SU-DHL-6 (cell line): ENCODE data around the gene ARHGAP45.

Experiments used
- EZH2phosphoT487 ChIP-seq: fragments of 200-600 bp; sonication (generic), shearing (Covaris generic); conservative IDR thresholded peaks from 2 replicates; pipeline ENCODE4 v1.6.1; 2018; ENCODE audit warnings: mild to moderate bottlenecking, antibody characterized with exemption, low read length, moderate library complexity, mixed read lengths
- TF ChIP-seq, protein P1 (sequence below): fragments of 200-600 bp; sonication (generic); IDR thresholded peaks from one replicate; pipeline ENCODE4 v1.5.1; 2017; ENCODE audit warnings: antibody characterized with exemption, mild to moderate bottlenecking, low read length, moderate library complexity; ENCODE audit not compliant: insufficient read depth, poor library complexity, severe bottlenecking

DNA sequence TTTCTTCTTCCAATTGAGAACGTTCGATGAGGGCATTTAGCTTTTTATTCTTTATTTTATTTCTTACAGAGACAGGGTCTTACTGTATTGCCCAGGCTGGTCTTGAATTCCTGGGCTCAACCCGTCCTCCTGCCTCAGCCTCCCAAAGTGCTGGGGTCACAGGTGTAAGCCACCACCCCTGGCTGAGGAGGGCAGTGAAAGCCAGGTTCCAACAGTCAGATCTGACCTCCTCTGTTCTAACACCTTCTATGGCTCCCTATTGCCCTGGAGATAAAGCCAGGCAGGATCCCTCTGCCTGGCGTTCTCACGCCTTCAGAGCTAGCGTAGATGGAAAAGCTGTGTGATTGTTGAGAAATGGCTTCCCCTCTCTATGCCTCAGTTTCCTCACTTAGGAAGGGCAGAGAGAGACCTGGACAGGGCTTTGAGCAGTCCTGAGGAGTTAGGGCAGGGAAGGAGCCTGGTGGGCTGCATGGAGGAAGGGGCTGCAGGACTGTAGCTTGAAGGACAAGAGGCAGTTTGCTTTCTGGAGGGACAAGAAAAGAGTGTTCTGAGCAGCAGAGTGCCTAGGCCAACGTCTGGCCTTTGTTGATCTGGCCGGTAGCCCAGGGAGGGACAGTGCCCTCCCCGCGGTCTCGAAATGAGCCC is 5.5 kb downstream of the ARHGAP45 start:
- TF ChIP-seq, protein P1, sequence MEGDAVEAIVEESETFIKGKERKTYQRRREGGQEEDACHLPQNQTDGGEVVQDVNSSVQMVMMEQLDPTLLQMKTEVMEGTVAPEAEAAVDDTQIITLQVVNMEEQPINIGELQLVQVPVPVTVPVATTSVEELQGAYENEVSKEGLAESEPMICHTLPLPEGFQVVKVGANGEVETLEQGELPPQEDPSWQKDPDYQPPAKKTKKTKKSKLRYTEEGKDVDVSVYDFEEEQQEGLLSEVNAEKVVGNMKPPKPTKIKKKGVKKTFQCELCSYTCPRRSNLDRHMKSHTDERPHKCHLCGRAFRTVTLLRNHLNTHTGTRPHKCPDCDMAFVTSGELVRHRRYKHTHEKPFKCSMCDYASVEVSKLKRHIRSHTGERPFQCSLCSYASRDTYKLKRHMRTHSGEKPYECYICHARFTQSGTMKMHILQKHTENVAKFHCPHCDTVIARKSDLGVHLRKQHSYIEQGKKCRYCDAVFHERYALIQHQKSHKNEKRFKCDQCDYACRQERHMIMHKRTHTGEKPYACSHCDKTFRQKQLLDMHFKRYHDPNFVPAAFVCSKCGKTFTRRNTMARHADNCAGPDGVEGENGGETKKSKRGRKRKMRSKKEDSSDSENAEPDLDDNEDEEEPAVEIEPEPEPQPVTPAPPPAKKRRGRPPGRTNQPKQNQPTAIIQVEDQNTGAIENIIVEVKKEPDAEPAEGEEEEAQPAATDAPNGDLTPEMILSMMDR = no peak
- no peak for TF ChIP-seq EZH2phosphoT487
